SK-N-SH (cell line): ENCODE measurements around the gene ZNF74. TPM values are rescaled to one million over a fixed set of nuclear protein-coding genes. Genes with fewer than 3 reads are reported as not detected.

Experiments
- CTCF ChIA-PET: fragments of 300-600, 350-600 bp; formaldehyde crosslinking; extraction: SDS; loops from one replicate; lab custom pipeline; 2021; lab: Yijun Ruan, JAX
- POLR2A ChIA-PET: fragments of 350-600 bp; sonication (Branson Sonifier 250); formaldehyde crosslinking; extraction: SDS; loops from one replicate; lab custom pipeline; 2020; ENCODE audit warnings: antibody characterized with exemption, inconsistent platforms; lab: Yijun Ruan, JAX
- DNase-seq: peaks from one replicate; pipeline ENCODE4 v3.0.0; 2012
- H2AFZ ChIP-seq: fragments of 200-600 bp; sonication (generic); 2 replicates; pipeline ENCODE4 v1.8.1; 2016; ENCODE audit warnings: antibody characterized with exemption, mild to moderate bottlenecking, low read depth
- H3F3A ChIP-seq: fragments of 200-600 bp; sonication (generic); replicated peaks from 2 replicates; pipeline ENCODE3; 2016; ENCODE audit warnings: antibody characterized with exemption, mild to moderate bottlenecking; ENCODE audit not compliant: insufficient read depth
- H3K27ac ChIP-seq, 2 experiments: fragments of 200-500 bp in 1 of 2; fragments of 200-600 bp in 1 of 2; sonication (Bioruptor generic) in 1 of 2; sonication (generic), shearing (Covaris generic) in 1 of 2; 2 replicates each; pipeline versions ENCODE4 v1.5.1 to v1.6.1; 2014 to 2016; ENCODE audit warnings: low read depth in 2 of 2, inconsistent platforms in 1 of 2, low read length in 1 of 2, mild to moderate bottlenecking in 1 of 2, mixed read lengths in 1 of 2
- H3K27me3 ChIP-seq: fragments of 200-600 bp; sonication (generic), shearing (Covaris generic); 2 replicates; pipeline ENCODE4 v1.6.1; 2016; ENCODE audit warnings: mixed run types; ENCODE audit not compliant: insufficient read depth
- H3K36me3 ChIP-seq, 2 experiments: fragments of 200-500 bp in 1 of 2; fragments of 200-600 bp in 1 of 2; sonication (Bioruptor generic) in 1 of 2; sonication (generic) in 1 of 2; replicated peaks in 1 of 2; 2 replicates each; pipeline versions ENCODE3 to v1.5.1; 2014 to 2016; ENCODE audit warnings: low read length in 1 of 2, mild to moderate bottlenecking in 1 of 2; ENCODE audit not compliant: insufficient read depth in 2 of 2, control insufficient read depth in 1 of 2
- H3K4me1 ChIP-seq, 2 experiments: fragments of 200-500 bp in 1 of 2; fragments of 200-600 bp in 1 of 2; sonication (Bioruptor generic) in 1 of 2; sonication (generic), shearing (Covaris generic) in 1 of 2; 2 replicates each; pipeline versions ENCODE4 v1.5.1 to v1.6.1; 2014 to 2016; ENCODE audit warnings: low read depth in 1 of 2, low read length in 1 of 2, mixed run types in 1 of 2; ENCODE audit not compliant: insufficient read depth in 2 of 2, control insufficient read depth in 1 of 2
- H3K4me2 ChIP-seq: fragments of 200-600 bp; sonication (generic), shearing (Covaris generic); 2 replicates; pipeline ENCODE4 v1.6.1; 2017; ENCODE audit warnings: mixed run types
- H3K4me3 ChIP-seq, 2 experiments: fragments of 200-500 bp in 1 of 2; fragments of 200-600 bp in 1 of 2; sonication (Bioruptor generic) in 1 of 2; sonication (generic), shearing (Covaris generic) in 1 of 2; 2 replicates each; pipeline versions ENCODE4 v1.5.1 to v1.8.1; 2014 to 2016; ENCODE audit warnings: low read depth in 2 of 2, inconsistent platforms in 1 of 2, low read length in 1 of 2, mild to moderate bottlenecking in 1 of 2, mixed read lengths in 1 of 2, moderate library complexity in 1 of 2
- H3K79me2 ChIP-seq: fragments of 200-600 bp; sonication (generic); 2 replicates; pipeline ENCODE4 v1.8.1; 2017; ENCODE audit warnings: mild to moderate bottlenecking; ENCODE audit not compliant: insufficient read depth
- H3K9ac ChIP-seq: fragments of 200-600 bp; sonication (generic); 2 replicates; pipeline ENCODE4 v1.6.1; 2017; ENCODE audit warnings: mixed run types
- H3K9me2 ChIP-seq: fragments of 200-600 bp; sonication (generic); 2 replicates; pipeline ENCODE4 v1.6.1; 2017; ENCODE audit warnings: mixed run types
- H3K9me3 ChIP-seq: fragments of 200-600 bp; sonication (generic); 2 replicates; pipeline ENCODE4 v1.6.1; 2017; ENCODE audit warnings: mixed run types, mild to moderate bottlenecking, moderate library complexity
- H4K20me1 ChIP-seq: fragments of 200-600 bp; sonication (generic); 2 replicates; pipeline ENCODE4 v1.6.1; 2017; ENCODE audit warnings: mild to moderate bottlenecking, mixed run types; ENCODE audit not compliant: insufficient read depth
- CHD2 ChIP-seq: fragments of 150-350 bp; IDR thresholded peaks from 2 replicates; pipeline ENCODE4 v1.6.1; 2018; ENCODE audit warnings: low read length; ENCODE audit not compliant: partially characterized antibody
- ELF1 ChIP-seq: IDR thresholded peaks from 2 replicates; pipeline ENCODE4 v1.4.0; 2012
- EP300 ChIP-seq, 2 experiments: IDR thresholded peaks; 2 replicates each; pipeline versions ENCODE4 v1.4.0 to v1.6.1; 2012; ENCODE audit warnings: borderline replicate concordance in 1 of 2, low read depth in 1 of 2, low read length in 1 of 2
- EZH2phosphoT487 ChIP-seq: fragments of 200-600 bp; sonication (generic); IDR thresholded peaks from 2 replicates; pipeline ENCODE4 v1.6.1; 2017; ENCODE audit warnings: low read depth, mixed run types, mild to moderate bottlenecking, antibody characterized with exemption, moderate library complexity, borderline replicate concordance
- FOXJ3 ChIP-seq: sonication (generic); formaldehyde crosslinking; IDR thresholded peaks from 2 replicates; pipeline ENCODE4 v1.5.1; 2020; ENCODE audit warnings: mild to moderate bottlenecking, missing genetic modification reagents
- FOXM1 ChIP-seq: IDR thresholded peaks from 2 replicates; pipeline ENCODE4 v1.4.0; 2012; ENCODE audit warnings: low read depth, mild to moderate bottlenecking
- GATA2 ChIP-seq: sonication (generic); formaldehyde crosslinking; IDR thresholded peaks from 2 replicates; pipeline ENCODE4 v1.5.0; 2020; ENCODE audit warnings: mild to moderate bottlenecking, missing genetic modification reagents
- JUND ChIP-seq: IDR thresholded peaks from 2 replicates; pipeline ENCODE4 v1.4.0; 2012
- MXI1 ChIP-seq: IDR thresholded peaks from 2 replicates; pipeline ENCODE4 v1.6.1; 2012; ENCODE audit warnings: mild to moderate bottlenecking, low read depth, low read length, improper control_type of control experiment
- NRF1 ChIP-seq: IDR thresholded peaks from 2 replicates; pipeline ENCODE4 v1.6.1; 2012; ENCODE audit warnings: low read depth, mild to moderate bottlenecking, low read length
- RCOR1 ChIP-seq: fragments of 150-350 bp; IDR thresholded peaks from 2 replicates; pipeline ENCODE4 v1.6.1; 2017; ENCODE audit warnings: antibody characterized with exemption, low read length
- RFX5 ChIP-seq: IDR thresholded peaks from 2 replicates; pipeline ENCODE4 v1.6.1; 2012; ENCODE audit warnings: mild to moderate bottlenecking, improper control_type of control experiment, low read length
- SIN3A ChIP-seq: IDR thresholded peaks from 2 replicates; pipeline ENCODE4 v1.6.1; 2012; ENCODE audit warnings: low read depth, mild to moderate bottlenecking, low read length, moderate library complexity, borderline replicate concordance
- SMC3 ChIP-seq: IDR thresholded peaks from 2 replicates; pipeline ENCODE4 v1.6.1; 2012; ENCODE audit warnings: low read depth, low read length, improper control_type of control experiment
- TAF1 ChIP-seq: IDR thresholded peaks from 2 replicates; pipeline ENCODE4 v1.6.1; 2012; ENCODE audit warnings: low read depth, mild to moderate bottlenecking, low read length, moderate library complexity, borderline replicate concordance
- TCF12 ChIP-seq: IDR thresholded peaks from 2 replicates; pipeline ENCODE4 v1.4.0; 2012
- TEAD4 ChIP-seq: IDR thresholded peaks from 2 replicates; pipeline ENCODE4 v1.4.0; 2012; ENCODE audit warnings: mild to moderate bottlenecking, borderline replicate concordance; ENCODE audit not compliant: insufficient read depth
- YY1 ChIP-seq: IDR thresholded peaks from 2 replicates; pipeline ENCODE4 v1.4.0; 2012; ENCODE audit warnings: low read depth, mild to moderate bottlenecking
- WGBS: methylation state at CpG from one replicate; pipeline ENCODE4 v1.1.6; 2017; ENCODE audit warnings: low lambda C conversion rate; 5-methylcytosine and 5-hydroxymethylcytosine counted together
- polyA plus RNA-seq, 3 experiments: library from polyadenylated mRNA; depleted of rRNA; stranded (reverse); fragments of >200 nt; gene quantifications; 2 replicates each; pipeline ENCODE4 v1.2.3, GENCODE V29; 2012
- TF ChIP-seq, protein P1 (sequence below): fragments of 150-350 bp; IDR thresholded peaks from 2 replicates; pipeline ENCODE4 v1.6.1; 2016; ENCODE audit warnings: mild to moderate bottlenecking, low read depth, low read length
- TF ChIP-seq, protein P2 (sequence below): fragments of 200-600 bp; sonication (generic); IDR thresholded peaks from 2 replicates; pipeline ENCODE4 v1.6.1; 2017; ENCODE audit warnings: antibody characterized with exemption, mild to moderate bottlenecking, moderate library complexity
- TF ChIP-seq, protein P3 (sequence below): IDR thresholded peaks from 2 replicates; pipeline ENCODE4 v1.6.1; 2012; ENCODE audit warnings: mild to moderate bottlenecking, low read depth, low read length, moderate library complexity
- TF ChIP-seq, protein P4 (sequence below): IDR thresholded peaks from 2 replicates; pipeline ENCODE4 v1.4.0; 2012; ENCODE audit warnings: low read depth, borderline replicate concordance

The ZNF74 gene
- polyA plus RNA-seq, 1 of the 3 experiments (the other 2 are of a cell fraction) = 8.0 TPM

DNA sequence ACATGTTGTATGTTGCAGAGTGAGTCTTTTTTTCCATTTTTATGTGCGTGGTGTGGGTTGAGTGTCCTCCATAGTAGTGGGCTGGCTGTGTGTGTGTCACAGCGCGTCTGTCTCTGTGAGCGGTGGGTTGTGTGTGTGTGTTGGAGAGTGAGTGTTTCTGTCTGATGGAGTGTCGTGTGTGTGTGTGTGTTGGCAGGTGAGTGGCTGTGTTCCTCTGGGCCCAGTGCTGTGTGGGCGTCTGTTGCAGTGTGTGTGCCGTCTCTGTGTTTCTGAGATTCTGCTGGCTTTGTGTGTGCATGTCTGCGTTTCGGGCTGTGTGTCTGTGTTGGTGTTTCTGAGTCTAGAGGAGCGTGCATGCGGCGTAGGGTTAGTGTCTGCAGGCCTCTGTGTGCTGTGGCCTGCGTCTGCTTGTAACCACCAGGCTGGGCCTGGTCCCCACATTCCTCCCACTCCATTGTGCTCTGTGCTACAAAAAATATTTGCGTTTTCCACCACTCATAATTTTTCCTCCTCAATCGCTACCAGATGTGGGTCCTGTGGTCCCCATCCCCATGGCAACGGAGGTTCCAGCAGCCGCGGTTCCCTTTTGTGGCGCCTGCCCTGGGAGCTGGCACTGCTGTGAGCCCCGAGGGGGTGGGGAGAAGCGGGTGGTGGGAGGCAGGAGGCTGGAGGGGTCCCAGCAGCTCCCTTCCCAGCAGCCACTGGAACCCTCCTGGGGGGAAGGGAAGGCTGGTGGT lies 28.5 kb downstream of the ZNF74 start:
- POLR2A ChIA-PET = interaction anchor here (0.7 to 3.1 kb wide), 5 partner anchors 12 to 593 kb away, joined by 3 to 13 read pairs (median 5); partner anchors contain the start of genes P2RX6 and SCARF2
- TF ChIP-seq JUND = no peak
- TF ChIP-seq SMC3 = no peak
- TF ChIP-seq EP300 (IDR thresholded peaks at IDR 0.05; ENCODE audit: borderline replicate concordance in 1 of 2, low read depth in 1 of 2, low read length in 1 of 2) = peak in 1 of 2 experiments; percentile 61; a peak in 1 of 4 replicates
- no peak for TF ChIP-seq FOXM1
- no peak for TF ChIP-seq NRF1
- TF ChIP-seq TEAD4 = 0 out of 2 replicates have a peak, but pooled peaks have one; percentile 8
- no peak for TF ChIP-seq CHD2
- TF ChIP-seq GATA2 (CRISPR knock-in tag) = no peak
- no peak for TF ChIP-seq RFX5
- TF ChIP-seq, protein P1, sequence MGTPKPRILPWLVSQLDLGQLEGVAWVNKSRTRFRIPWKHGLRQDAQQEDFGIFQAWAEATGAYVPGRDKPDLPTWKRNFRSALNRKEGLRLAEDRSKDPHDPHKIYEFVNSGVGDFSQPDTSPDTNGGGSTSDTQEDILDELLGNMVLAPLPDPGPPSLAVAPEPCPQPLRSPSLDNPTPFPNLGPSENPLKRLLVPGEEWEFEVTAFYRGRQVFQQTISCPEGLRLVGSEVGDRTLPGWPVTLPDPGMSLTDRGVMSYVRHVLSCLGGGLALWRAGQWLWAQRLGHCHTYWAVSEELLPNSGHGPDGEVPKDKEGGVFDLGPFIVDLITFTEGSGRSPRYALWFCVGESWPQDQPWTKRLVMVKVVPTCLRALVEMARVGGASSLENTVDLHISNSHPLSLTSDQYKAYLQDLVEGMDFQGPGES = no peak
- TF ChIP-seq, protein P2, sequence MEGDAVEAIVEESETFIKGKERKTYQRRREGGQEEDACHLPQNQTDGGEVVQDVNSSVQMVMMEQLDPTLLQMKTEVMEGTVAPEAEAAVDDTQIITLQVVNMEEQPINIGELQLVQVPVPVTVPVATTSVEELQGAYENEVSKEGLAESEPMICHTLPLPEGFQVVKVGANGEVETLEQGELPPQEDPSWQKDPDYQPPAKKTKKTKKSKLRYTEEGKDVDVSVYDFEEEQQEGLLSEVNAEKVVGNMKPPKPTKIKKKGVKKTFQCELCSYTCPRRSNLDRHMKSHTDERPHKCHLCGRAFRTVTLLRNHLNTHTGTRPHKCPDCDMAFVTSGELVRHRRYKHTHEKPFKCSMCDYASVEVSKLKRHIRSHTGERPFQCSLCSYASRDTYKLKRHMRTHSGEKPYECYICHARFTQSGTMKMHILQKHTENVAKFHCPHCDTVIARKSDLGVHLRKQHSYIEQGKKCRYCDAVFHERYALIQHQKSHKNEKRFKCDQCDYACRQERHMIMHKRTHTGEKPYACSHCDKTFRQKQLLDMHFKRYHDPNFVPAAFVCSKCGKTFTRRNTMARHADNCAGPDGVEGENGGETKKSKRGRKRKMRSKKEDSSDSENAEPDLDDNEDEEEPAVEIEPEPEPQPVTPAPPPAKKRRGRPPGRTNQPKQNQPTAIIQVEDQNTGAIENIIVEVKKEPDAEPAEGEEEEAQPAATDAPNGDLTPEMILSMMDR = no peak
- TF ChIP-seq SIN3A = no peak
- peak; percentile 75; the same call in 1 of the 2 replicates for TF ChIP-seq MXI1
- TF ChIP-seq, protein P3, sequence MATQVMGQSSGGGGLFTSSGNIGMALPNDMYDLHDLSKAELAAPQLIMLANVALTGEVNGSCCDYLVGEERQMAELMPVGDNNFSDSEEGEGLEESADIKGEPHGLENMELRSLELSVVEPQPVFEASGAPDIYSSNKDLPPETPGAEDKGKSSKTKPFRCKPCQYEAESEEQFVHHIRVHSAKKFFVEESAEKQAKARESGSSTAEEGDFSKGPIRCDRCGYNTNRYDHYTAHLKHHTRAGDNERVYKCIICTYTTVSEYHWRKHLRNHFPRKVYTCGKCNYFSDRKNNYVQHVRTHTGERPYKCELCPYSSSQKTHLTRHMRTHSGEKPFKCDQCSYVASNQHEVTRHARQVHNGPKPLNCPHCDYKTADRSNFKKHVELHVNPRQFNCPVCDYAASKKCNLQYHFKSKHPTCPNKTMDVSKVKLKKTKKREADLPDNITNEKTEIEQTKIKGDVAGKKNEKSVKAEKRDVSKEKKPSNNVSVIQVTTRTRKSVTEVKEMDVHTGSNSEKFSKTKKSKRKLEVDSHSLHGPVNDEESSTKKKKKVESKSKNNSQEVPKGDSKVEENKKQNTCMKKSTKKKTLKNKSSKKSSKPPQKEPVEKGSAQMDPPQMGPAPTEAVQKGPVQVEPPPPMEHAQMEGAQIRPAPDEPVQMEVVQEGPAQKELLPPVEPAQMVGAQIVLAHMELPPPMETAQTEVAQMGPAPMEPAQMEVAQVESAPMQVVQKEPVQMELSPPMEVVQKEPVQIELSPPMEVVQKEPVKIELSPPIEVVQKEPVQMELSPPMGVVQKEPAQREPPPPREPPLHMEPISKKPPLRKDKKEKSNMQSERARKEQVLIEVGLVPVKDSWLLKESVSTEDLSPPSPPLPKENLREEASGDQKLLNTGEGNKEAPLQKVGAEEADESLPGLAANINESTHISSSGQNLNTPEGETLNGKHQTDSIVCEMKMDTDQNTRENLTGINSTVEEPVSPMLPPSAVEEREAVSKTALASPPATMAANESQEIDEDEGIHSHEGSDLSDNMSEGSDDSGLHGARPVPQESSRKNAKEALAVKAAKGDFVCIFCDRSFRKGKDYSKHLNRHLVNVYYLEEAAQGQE = no peak
- TF ChIP-seq TAF1 = no peak
- peak; percentile 70; the same call in 1 of the 2 replicates for TF ChIP-seq RCOR1
- no peak for TF ChIP-seq EZH2phosphoT487
- TF ChIP-seq, protein P4, sequence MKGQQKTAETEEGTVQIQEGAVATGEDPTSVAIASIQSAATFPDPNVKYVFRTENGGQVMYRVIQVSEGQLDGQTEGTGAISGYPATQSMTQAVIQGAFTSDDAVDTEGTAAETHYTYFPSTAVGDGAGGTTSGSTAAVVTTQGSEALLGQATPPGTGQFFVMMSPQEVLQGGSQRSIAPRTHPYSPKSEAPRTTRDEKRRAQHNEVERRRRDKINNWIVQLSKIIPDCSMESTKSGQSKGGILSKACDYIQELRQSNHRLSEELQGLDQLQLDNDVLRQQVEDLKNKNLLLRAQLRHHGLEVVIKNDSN = no peak
- TF ChIP-seq FOXJ3 (CRISPR knock-in tag) = peak; percentile 65; the same call in 1 of the 2 replicates
- no peak for TF ChIP-seq YY1
- TF ChIP-seq TCF12 = peak; percentile 62
- no peak for TF ChIP-seq ELF1
- Histone ChIP-seq H3K4me1 (peaks cover 16 to 44% of the 10 kb centered on the region in 2 experiments; a peak in 3 of 4 replicates), H3K27ac (peak overlapping the region; percentile 74 to 95; a peak in 3 of 4 replicates), H3F3A (peaks cover 16% of the 10 kb centered on the region), H3K9me2 (no peaks in the 10 kb centered on the region), H3K27me3 (no peaks in the 10 kb centered on the region), H3K9me3 (no peaks in the 10 kb centered on the region), H3K36me3 (peaks cover 5 to 27% of the 10 kb centered on the region in 2 experiments), H2AFZ (no peak overlapping the region), H3K4me3 (no peak overlapping the region), H4K20me1 (peaks cover 27% of the 10 kb centered on the region), H3K4me2 (peak overlapping the region; percentile 62; the same call in 1 of the 2 replicates), H3K79me2 (no peaks in the 10 kb centered on the region), H3K9ac (no peak overlapping the region)
- CTCF ChIA-PET = interaction anchor here (0.7 to 3.4 kb wide), 8 partner anchors 12 to 152 kb away, joined by 3 to 17 read pairs (median 3); no protein-coding TSS in a partner anchor
- WGBS = 48% methylated on average over 20 of the region's 21 CpGs
- peak; percentile 97 for DNase-seq
